GM12878 (cell line): ENCODE data around the gene IL17A.

Experiments
- HDAC6 ChIP-seq: fragments of 200-600 bp; sonication (generic); IDR thresholded peaks from one replicate; pipeline ENCODE4 v1.8.0; 2017; ENCODE audit warnings: antibody characterized with exemption; ENCODE audit not compliant: unreplicated experiment
- SPI1 ChIP-seq: IDR thresholded peaks from 2 replicates; pipeline ENCODE4 v1.6.1; 2011; ENCODE audit warnings: low read depth, mild to moderate bottlenecking, low read length, moderate library complexity, borderline replicate concordance; ENCODE audit not compliant: insufficient read depth
- ZNF207 ChIP-seq: fragments of 450-650 bp; IDR thresholded peaks from 2 replicates; pipeline ENCODE4 v1.6.1; 2014; ENCODE audit warnings: antibody characterized with exemption, mild to moderate bottlenecking, borderline replicate concordance

- TF ChIP-seq HDAC6, result no peak
- TF ChIP-seq ZNF207, result no peak
- TF ChIP-seq SPI1, result no peak
Observed at GRCh38 chr6:52144196-52145076, 41.7 kb upstream of the IL17A start.
